GM19043 (cell line): ENCODE measurements around the gene ZSCAN5C.
"Not testable (repeated sequence)": the region's sequence is repeated elsewhere in the genome, so short reads cannot be mapped to it uniquely, and the experiment has no call there.

ENCODE experiments used
- ATAC-seq: cut with Tn5 transposase; IDR thresholded peaks from one replicate; pipeline ENCODE4 v1.9.1; 2021; ENCODE audit warnings: low read depth; ENCODE audit not compliant: unreplicated experiment

Gene ZSCAN5C

GRCh38 chr19:56191711-56192110 is 10.4 kb upstream of the ZSCAN5C start:
- no peak for ATAC-seq

- no peak for ATAC-seq
These were observed 8.0 kb upstream of the ZSCAN5C start for GRCh38 chr19:56193981-56194640.

GRCh38 chr19:56197646-56198045 is 4.4 kb upstream of the ZSCAN5C start, which contains the start of gene ZSCAN5B:
ZSCAN5B (minus strand) TSS chr19:56197783; CDS start chr19:56193052, 4,731 bp downstream.
- ATAC-seq: not testable (repeated sequence)

GRCh38 chr19:56199687-56200086 is 2.4 kb upstream of the ZSCAN5C start:
- ATAC-seq: no peak

- not testable (repeated sequence) for ATAC-seq
These were observed 5.5 kb downstream of the ZSCAN5C start for GRCh38 chr19:56207581-56207980.

- ATAC-seq: no peak
These were observed 7.0 kb downstream of the ZSCAN5C start for GRCh38 chr19:56209091-56209490.

GRCh38 chr19:56210036-56210435 is 8.0 kb downstream of the ZSCAN5C start:
- ATAC-seq: not testable (repeated sequence)

- no peak for ATAC-seq
These were observed 9.6 kb downstream of the ZSCAN5C start for GRCh38 chr19:56211718-56212117.

GRCh38 chr19:56217039-56217949 is 15.2 kb downstream of the ZSCAN5C start:
- no peak for ATAC-seq

GRCh38 chr19:56218961-56219360 is 16.9 kb downstream of the ZSCAN5C start:
- ATAC-seq: no peak

GRCh38 chr19:56221442-56221841 is 19.4 kb downstream of the ZSCAN5C start:
- ATAC-seq: not testable (repeated sequence)

- ATAC-seq: no peak
These were observed 19.8 kb downstream of the ZSCAN5C start for GRCh38 chr19:56221851-56222250.

GRCh38 chr19:56222901-56223300 is 20.8 kb downstream of the ZSCAN5C start:
- no peak for ATAC-seq

GRCh38 chr19:56223481-56223880 is 21.4 kb downstream of the ZSCAN5C start:
- ATAC-seq: no peak

GRCh38 chr19:56245121-56245740 is 43.2 kb downstream of the ZSCAN5C start:
- no peak for ATAC-seq

GRCh38 chr19:56245764-56246163 is 43.7 kb downstream of the ZSCAN5C start:
- ATAC-seq: not testable (repeated sequence)

- ATAC-seq: not testable (repeated sequence)
These were observed 46.8 kb downstream of the ZSCAN5C start for GRCh38 chr19:56248736-56249338.

GRCh38 chr19:56252699-56253422 is 50.8 kb downstream of the ZSCAN5C start:
- ATAC-seq: no peak

GRCh38 chr19:56253737-56254136 is 51.7 kb downstream of the ZSCAN5C start:
- no peak for ATAC-seq

GRCh38 chr19:56258272-56258671 is 56.2 kb downstream of the ZSCAN5C start:
- ATAC-seq: no peak
